ENCODE data around the gene SMARCC2.

Gene SMARCC2

DNA sequence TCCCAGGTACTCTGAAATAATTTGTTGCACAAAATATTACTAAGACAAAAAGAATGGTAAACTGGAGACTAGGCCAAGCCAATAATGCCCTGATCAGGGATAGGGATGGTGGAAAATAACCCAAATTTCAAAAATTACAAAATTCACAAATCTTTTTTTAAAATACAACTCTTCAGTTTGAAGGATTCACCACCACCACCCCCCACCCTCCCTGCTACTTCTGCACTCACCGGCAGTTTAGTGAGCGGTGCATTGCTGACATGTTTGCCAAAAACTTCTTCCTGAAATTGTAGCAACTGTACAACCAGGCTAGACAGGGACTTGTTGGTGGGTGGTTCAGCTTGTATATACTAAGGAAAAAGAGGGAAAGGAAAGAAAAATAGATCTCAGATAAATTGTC lies 2.3 kb downstream of the SMARCC2 start:
- no peak for TF ChIP-seq YY1 (IDR thresholded peaks at IDR 0.05; ENCODE audit: low read depth)

- TF ChIP-seq YY1 (IDR thresholded peaks at IDR 0.05; ENCODE audit: low read depth) (no peak), CEBPB (IDR thresholded peaks at IDR 0.05) (no peak), CREB1 (IDR thresholded peaks at IDR 0.05; ENCODE audit: low read depth) (no peak), TCF12 (IDR thresholded peaks at IDR 0.05; ENCODE audit: low read depth) (no peak), EP300 (IDR thresholded peaks at IDR 0.05; ENCODE audit: borderline replicate concordance) (no peak), ZBTB7A (IDR thresholded peaks at IDR 0.05; ENCODE audit: low read depth) (no peak), TAF1 (IDR thresholded peaks at IDR 0.05; ENCODE audit: low read depth) (no peak), NFIC (IDR thresholded peaks at IDR 0.05) (no peak), FOXM1 (IDR thresholded peaks at IDR 0.05; ENCODE audit: borderline replicate concordance, low read depth) (no peak)
- TF ChIP-seq, protein P1, sequence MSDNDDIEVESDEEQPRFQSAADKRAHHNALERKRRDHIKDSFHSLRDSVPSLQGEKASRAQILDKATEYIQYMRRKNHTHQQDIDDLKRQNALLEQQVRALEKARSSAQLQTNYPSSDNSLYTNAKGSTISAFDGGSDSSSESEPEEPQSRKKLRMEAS (IDR thresholded peaks at IDR 0.05) = no peak
- TF ChIP-seq, protein P2, sequence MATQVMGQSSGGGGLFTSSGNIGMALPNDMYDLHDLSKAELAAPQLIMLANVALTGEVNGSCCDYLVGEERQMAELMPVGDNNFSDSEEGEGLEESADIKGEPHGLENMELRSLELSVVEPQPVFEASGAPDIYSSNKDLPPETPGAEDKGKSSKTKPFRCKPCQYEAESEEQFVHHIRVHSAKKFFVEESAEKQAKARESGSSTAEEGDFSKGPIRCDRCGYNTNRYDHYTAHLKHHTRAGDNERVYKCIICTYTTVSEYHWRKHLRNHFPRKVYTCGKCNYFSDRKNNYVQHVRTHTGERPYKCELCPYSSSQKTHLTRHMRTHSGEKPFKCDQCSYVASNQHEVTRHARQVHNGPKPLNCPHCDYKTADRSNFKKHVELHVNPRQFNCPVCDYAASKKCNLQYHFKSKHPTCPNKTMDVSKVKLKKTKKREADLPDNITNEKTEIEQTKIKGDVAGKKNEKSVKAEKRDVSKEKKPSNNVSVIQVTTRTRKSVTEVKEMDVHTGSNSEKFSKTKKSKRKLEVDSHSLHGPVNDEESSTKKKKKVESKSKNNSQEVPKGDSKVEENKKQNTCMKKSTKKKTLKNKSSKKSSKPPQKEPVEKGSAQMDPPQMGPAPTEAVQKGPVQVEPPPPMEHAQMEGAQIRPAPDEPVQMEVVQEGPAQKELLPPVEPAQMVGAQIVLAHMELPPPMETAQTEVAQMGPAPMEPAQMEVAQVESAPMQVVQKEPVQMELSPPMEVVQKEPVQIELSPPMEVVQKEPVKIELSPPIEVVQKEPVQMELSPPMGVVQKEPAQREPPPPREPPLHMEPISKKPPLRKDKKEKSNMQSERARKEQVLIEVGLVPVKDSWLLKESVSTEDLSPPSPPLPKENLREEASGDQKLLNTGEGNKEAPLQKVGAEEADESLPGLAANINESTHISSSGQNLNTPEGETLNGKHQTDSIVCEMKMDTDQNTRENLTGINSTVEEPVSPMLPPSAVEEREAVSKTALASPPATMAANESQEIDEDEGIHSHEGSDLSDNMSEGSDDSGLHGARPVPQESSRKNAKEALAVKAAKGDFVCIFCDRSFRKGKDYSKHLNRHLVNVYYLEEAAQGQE (IDR thresholded peaks at IDR 0.05; ENCODE audit: low read depth) = no peak
Measured at GRCh38 chr12:56178347-56178746, 10.9 kb downstream of the SMARCC2 start.

GRCh38 chr12:56172839-56173238 lies 16.4 kb downstream of the SMARCC2 start:
- TF ChIP-seq YY1 (IDR thresholded peaks at IDR 0.05; ENCODE audit: low read depth) = no peak
- TF ChIP-seq EP300 (IDR thresholded peaks at IDR 0.05; ENCODE audit: borderline replicate concordance) = no peak
- TF ChIP-seq RAD21 (IDR thresholded peaks at IDR 0.05; ENCODE audit: low read depth) = no peak
- TF ChIP-seq ZBTB7A (IDR thresholded peaks at IDR 0.05; ENCODE audit: low read depth) = no peak
- TF ChIP-seq, protein P2 (IDR thresholded peaks at IDR 0.05; ENCODE audit: low read depth) = no peak
- no peak for TF ChIP-seq TEAD4 (IDR thresholded peaks at IDR 0.05)
- TF ChIP-seq NFIC (IDR thresholded peaks at IDR 0.05) = no peak
- TF ChIP-seq CREB1 (IDR thresholded peaks at IDR 0.05; ENCODE audit: low read depth) = no peak
- no peak for TF ChIP-seq EGR1 (IDR thresholded peaks at IDR 0.05)
- no peak for TF ChIP-seq TAF1 (IDR thresholded peaks at IDR 0.05; ENCODE audit: low read depth)
- TF ChIP-seq CEBPB (IDR thresholded peaks at IDR 0.05) = no peak
- no peak for TF ChIP-seq TCF12 (IDR thresholded peaks at IDR 0.05; ENCODE audit: low read depth)
- TF ChIP-seq, protein P1 (IDR thresholded peaks at IDR 0.05) = no peak
- no peak for TF ChIP-seq FOXM1 (IDR thresholded peaks at IDR 0.05; ENCODE audit: borderline replicate concordance, low read depth)
- no peak for TF ChIP-seq USF1 (IDR thresholded peaks at IDR 0.05)

- TF ChIP-seq CREB1 (IDR thresholded peaks at IDR 0.05; ENCODE audit: low read depth) = no peak
- no peak for TF ChIP-seq YY1 (IDR thresholded peaks at IDR 0.05; ENCODE audit: low read depth)
- no peak for TF ChIP-seq TCF12 (IDR thresholded peaks at IDR 0.05; ENCODE audit: low read depth)
- no peak for TF ChIP-seq CEBPB (IDR thresholded peaks at IDR 0.05)
- TF ChIP-seq, protein P1 (IDR thresholded peaks at IDR 0.05) = no peak
Measured at GRCh38 chr12:56169229-56169759, 20.0 kb downstream of the SMARCC2 start.

GRCh38 chr12:56165369-56165768 lies 23.9 kb downstream of the SMARCC2 start:
- no peak for TF ChIP-seq USF1 (IDR thresholded peaks at IDR 0.05)
- TF ChIP-seq EP300 (IDR thresholded peaks at IDR 0.05; ENCODE audit: borderline replicate concordance) = no peak
- TF ChIP-seq TAF1 (IDR thresholded peaks at IDR 0.05; ENCODE audit: low read depth) = no peak
- TF ChIP-seq, protein P1 (IDR thresholded peaks at IDR 0.05) = no peak
- TF ChIP-seq EGR1 (IDR thresholded peaks at IDR 0.05) = no peak
- TF ChIP-seq ZBTB7A (IDR thresholded peaks at IDR 0.05; ENCODE audit: low read depth) = no peak
- no peak for TF ChIP-seq FOXM1 (IDR thresholded peaks at IDR 0.05; ENCODE audit: borderline replicate concordance, low read depth)
- TF ChIP-seq YY1 (IDR thresholded peaks at IDR 0.05; ENCODE audit: low read depth) = no peak
- no peak for TF ChIP-seq TCF12 (IDR thresholded peaks at IDR 0.05; ENCODE audit: low read depth)
- no peak for TF ChIP-seq RAD21 (IDR thresholded peaks at IDR 0.05; ENCODE audit: low read depth)
- TF ChIP-seq NFIC (IDR thresholded peaks at IDR 0.05) = no peak
- no peak for TF ChIP-seq CREB1 (IDR thresholded peaks at IDR 0.05; ENCODE audit: low read depth)
- TF ChIP-seq TEAD4 (IDR thresholded peaks at IDR 0.05) = no peak
- TF ChIP-seq CEBPB (IDR thresholded peaks at IDR 0.05) = no peak
- TF ChIP-seq, protein P2 (IDR thresholded peaks at IDR 0.05; ENCODE audit: low read depth) = no peak
